HG02678 (cell line): ENCODE results near the gene MAPK6.
"Not testable (repeated sequence)": the region's sequence is repeated elsewhere in the genome, so short reads cannot be mapped to it uniquely, and the experiment has no call there.

Experiments
- ATAC-seq: cut with Tn5 transposase; IDR thresholded peaks from one replicate; pipeline ENCODE4 v1.9.1; 2021; ENCODE audit warnings: mild to moderate bottlenecking, moderate library complexity; ENCODE audit not compliant: unreplicated experiment

The MAPK6 gene

DNA sequence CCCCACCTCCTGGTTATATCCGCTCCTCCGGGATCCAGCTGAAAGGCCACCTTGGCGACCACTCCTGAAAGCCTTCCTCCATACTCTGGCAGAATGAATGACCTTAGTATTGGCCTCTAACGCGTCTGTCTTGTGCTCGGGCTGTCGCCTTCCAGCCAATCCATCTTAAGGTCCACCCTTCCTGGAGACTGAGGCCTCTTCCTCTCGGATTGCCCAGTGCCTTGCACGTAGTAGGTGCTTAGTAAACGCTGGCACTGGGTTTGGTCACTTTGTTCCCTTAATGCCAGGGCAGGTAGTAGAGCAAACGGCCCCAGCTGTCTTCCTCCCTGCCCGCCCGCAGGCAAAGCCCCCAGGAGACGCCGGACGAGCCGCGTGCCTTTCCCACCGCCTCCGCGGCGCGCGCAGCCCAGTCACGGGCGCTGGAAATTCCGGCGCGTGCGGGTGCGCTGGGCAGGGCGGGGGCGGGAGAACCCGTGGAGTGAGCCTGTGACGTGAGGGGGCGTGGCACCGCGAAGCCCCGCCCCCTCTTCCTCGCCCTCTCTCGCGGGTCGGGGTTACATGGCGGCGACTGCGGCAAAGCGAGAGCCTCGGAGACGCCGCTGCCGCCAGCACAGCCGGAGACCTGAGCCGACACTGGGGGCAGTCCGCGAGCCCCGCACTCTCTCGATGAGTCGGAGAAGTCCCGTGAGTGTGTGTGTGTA lies at the start of gene MAPK6:
TSS of gene MAPK6 (plus strand) at position 527 of the 701 bp plus-strand sequence. CDS start 27,242 bp downstream, outside the sequence.
- peak; percentile 74 for ATAC-seq

DNA sequence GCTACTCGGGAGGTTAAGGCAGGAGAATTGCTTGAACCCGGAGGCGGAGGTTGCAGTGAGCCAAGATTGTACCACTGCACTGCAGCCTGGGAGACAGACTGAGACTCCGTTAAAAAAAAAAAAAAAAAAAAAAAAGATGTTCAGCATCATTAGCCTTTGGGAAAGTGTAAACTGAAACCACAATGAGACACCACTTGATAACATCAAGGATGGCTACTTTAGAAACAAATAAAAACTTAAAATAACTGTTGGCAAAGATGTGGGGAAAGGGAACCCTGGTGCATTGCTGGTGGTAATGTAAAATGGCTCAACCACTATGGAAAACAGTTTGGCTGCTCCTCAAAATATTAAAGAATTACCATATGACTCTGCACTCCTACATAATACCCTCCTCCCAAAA lies 49.3 kb upstream of the MAPK6 start:
- ATAC-seq: no peak

DNA sequence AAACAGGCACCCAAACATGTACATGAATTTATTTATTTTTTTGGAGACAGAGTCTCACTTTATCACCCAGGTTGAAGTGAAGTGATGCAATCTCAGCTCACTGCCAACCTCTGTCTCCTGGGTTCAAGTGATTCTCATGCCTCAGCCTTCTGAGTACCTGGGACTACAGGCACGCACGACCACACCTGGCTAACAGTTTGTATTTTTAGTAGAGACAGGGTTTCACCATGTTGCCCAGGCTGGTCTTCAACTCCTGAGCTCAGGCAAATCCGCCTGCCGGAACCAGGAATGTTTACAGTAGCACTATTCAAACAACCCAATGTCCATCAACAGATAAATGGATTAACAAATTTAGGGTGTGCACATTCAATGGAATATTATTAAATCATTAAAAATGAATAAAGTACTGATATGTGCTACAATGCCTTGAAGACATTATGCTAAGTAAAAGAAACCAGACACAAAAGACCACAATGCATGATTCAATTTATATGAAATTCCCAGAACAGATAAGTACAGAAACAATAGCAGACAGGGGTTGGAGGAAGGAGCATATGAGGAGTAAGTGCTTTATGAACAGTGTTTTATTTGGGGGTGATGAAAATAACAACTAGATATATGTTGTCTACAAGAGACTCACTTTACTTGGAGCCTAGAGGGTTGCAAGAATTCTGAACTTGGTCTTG lies 48.7 kb upstream of the MAPK6 start:
- no peak for ATAC-seq

DNA sequence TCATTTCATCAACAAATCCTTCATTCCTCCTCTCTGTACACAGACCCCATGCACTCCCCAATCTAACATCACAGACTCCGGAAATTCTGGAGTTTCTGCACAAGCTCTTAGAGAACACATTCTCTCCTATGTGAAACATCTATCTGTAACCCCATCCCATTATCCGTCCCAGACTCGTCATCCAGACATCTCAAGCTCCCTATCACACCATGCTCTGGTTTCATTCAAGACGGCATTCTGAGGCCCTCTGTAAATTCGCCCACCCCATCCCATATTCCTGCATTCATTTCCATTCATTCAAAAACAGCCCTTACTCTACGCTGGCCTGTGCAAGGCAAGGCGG lies 48.0 kb upstream of the MAPK6 start:
- no peak for ATAC-seq

DNA sequence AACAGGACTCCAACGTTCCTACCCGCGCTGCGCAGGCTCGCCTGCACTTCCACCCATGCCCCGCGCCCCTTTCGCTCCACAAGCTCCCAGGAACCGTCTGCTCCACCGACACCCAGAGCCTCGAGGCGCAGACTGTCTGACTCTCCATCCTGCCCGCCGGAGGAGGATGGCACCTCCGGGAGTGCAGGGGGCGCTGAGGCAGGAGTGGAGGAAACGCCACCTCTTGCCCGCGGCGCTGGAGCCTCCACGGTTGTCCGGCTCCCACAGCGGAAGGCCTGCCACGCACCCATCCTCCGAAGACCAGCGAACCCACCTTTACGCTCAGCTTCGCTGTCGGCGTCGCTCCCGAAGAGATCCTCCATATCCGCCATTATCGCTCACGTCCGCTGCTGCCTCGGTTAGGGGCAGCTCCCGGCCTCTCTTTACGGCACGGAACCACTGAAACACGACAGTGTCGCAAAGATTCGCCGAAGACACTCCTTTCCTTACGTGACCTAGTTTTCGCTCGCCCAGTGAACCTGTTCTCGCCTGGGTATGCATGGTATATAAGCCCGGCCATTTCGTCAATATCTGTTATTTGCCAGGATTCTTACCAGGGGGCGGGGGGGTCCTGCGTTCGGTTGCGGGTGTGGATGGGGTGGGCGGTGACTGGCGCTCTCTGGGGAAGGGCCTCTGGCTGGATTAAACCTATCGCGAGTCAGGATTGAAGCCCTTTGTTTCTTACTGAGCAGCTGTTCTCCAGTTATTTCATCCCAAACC lies 47.5 kb upstream of the MAPK6 start, which contains the start of gene LEO1:
TSS of gene LEO1 (minus strand) at position 404 of the 759 bp plus-strand sequence. CDS start at position 371, 33 bp downstream.
- peak; percentile 83 for ATAC-seq

DNA sequence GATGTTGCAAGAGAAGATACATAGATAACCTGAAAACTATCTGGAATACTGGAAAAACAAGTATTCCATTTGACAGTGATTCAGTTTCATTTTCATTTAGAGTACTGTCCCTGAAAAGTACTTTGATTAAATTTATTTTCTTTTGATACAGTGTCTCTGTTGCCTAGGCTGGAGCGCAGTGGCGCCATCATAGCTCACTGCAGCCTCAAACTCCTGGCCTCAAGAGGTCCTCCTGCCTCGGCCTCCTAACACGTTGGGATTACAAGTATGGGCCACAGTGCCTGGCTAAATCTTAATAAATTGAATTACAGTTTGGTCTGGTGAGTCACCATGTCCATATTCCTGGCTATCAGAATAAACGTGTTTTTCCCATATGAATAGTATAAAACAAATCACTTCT lies 45.8 kb upstream of the MAPK6 start:
- no peak for ATAC-seq

DNA sequence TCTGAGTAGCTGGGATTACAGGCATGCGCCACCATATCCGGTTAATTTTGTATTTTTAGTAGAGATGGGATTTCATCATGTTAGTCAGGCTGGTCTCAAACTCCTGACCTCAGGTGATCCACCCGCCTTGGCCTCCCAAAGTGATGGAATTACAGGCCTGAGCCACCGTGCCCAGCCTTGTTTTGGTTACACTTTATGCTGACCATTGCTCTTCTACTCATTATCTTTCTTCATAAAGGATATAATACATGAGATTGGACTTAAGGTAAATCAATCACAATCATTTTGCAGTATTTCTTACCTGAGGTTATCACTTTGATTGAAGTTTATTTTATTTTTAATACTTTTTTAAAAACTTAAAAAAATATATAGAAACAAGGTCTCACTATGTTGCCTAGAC lies 45.2 kb upstream of the MAPK6 start:
- no peak for ATAC-seq

DNA sequence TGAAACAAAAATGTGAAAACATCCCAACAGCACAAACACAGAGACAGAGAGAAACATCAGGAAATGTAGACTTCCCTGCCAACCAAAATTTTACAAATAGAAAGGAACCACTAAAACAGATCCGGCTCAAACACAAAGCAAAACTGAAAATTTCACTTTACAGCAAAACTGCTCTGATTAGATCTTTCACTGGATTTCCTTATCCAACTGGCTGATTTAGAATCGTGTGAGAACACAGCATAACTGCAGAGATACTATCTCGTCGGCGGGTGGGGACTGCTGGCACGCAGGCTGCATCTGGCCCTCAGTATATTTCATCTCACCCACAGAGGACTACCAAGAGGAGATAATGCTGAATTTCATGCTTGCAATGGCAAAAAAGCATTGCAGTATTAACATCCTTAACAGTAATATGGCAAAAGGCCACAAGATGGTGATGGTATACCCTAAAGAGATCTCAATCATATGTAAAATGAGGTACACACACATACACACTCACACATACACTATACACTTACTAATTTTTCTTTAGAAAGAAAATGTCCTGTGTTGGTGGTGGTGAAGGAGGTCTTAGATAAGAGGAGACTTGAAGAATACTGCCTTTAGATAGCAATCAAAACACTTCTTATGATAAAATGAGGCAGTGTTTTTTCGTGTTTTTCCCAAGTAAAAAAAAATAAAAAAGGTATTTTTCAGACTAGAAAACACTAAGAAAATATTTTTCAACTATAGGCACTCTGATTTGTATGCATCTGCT lies 36.8 kb upstream of the MAPK6 start:
- ATAC-seq: peak; percentile 96

DNA sequence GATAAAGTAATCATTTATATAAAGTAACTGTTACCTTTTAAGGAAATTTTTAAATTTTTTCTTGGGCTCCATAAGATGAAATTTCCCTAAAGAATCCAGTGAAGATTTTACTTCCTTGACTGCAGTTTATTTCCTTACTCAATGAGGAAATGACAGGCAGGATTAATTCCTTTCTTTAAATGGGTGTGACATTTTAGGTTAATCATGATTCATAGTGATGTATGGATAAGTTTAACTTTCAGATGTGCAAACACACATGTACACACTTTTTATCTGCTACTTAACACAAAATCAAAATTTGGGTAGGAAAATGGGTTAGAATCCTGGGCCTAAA lies 36.3 kb upstream of the MAPK6 start:
- ATAC-seq: no peak

DNA sequence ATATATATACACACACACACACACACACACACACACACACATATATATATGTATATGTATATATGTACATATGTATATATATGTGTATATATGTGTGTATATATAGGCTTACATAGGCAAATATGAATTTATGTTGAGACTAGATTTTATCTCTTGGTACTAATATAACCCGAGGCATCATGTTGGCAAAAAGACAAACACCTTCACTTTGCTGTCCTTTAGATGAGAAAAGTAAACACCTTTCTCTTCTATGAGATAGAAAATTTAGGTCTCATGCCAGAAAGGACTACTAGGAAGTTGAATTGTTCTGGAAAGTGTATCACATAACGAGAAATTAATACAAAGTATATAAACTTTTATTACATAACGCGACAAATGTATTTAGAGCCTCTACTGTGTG lies 27.9 kb upstream of the MAPK6 start:
- ATAC-seq: no peak

DNA sequence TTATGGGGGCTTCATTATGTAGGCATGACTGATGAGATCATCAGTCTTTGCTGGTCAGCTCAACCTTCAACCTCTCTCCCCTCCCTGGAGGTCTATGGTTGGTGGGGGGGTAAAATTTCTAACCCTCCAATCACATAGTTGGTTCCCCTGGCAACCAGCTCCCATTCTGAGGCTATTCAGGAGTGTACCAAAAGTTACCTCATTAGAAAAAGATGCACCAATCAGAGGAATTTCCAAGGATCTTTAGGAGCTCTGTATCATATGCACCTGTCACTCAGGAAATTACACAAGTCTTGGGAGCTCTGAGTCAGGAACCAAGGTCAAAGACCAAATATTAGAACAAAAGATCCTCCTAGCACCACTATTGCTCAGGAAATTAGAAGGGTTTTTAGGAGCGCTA lies 26.1 kb upstream of the MAPK6 start:
- ATAC-seq: no peak

DNA sequence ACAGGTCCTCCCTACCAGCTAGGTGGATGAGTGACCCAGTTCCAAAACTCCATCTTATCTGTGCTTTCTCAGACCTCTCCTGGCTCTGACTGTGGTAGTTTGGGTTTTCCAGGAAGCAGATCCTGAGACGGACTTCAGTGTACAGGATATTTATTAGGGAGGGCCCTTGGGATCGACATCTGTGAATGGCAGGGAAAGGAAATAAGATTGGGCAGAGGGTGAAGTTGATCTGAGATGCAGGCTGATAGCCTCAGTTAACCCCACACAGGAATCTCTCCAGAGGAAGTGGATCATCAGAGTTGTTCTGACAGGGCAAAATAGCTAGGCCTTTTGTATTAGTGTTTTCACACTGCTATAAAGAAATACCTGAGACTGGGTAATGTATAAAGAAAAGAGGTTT lies 16.7 kb upstream of the MAPK6 start:
- ATAC-seq: no peak

DNA sequence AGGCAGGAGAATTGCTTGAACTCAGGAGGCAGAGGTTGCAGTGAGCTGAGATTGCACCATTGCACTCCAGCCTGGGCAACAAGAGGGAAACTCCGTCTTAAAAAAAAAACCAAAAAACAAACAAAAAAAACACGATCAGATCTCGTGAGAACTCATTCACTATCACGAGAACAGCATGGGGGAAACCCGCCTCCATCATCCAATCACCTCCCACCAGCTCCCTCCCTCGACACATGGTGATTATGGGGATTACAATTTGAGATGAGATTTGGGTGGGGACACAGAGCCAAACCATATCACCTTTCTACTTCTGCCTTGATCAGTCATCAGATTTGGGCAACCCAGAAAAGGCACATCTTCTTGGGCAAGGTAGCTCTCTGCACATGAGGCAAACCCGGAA lies 15.9 kb upstream of the MAPK6 start:
- not testable (repeated sequence) for ATAC-seq

DNA sequence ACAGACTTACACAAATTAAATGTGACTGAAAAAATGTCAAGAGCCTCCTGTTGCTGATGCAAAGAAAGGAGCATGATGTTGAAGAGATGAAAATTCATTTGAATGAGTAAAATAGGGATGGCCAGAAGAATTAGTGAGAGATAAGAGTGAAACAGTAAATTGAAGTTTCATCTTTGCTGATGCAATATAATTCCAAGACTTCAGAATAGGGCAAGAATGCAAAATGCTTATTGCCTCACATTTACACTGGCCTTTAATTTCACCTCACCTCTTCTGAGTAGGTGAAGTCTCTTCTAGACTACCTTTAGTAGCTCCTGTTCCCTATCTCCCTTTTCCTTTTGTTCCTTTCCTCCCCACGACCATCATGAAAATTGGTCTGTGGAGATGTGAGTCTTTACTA lies 15.3 kb upstream of the MAPK6 start:
- no peak for ATAC-seq

DNA sequence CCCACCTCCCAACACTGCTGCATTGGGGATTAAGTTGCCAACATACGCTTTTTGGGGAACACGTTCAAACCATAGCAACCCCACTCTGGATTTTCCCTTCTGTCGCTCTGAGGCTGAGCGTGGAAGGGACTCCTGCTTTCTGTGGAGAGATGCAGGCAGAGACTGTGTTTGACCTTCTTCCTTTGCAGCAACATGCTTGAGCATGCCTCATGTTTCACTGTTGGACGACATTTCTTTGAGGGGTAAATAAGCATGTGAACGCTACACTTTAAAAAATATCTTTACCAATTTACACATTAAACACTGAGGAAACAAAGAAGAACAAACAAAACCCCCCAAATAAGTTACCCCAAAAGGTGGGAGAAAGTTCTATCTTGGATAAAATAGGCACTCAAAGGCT lies 14.2 kb upstream of the MAPK6 start:
- ATAC-seq: no peak

DNA sequence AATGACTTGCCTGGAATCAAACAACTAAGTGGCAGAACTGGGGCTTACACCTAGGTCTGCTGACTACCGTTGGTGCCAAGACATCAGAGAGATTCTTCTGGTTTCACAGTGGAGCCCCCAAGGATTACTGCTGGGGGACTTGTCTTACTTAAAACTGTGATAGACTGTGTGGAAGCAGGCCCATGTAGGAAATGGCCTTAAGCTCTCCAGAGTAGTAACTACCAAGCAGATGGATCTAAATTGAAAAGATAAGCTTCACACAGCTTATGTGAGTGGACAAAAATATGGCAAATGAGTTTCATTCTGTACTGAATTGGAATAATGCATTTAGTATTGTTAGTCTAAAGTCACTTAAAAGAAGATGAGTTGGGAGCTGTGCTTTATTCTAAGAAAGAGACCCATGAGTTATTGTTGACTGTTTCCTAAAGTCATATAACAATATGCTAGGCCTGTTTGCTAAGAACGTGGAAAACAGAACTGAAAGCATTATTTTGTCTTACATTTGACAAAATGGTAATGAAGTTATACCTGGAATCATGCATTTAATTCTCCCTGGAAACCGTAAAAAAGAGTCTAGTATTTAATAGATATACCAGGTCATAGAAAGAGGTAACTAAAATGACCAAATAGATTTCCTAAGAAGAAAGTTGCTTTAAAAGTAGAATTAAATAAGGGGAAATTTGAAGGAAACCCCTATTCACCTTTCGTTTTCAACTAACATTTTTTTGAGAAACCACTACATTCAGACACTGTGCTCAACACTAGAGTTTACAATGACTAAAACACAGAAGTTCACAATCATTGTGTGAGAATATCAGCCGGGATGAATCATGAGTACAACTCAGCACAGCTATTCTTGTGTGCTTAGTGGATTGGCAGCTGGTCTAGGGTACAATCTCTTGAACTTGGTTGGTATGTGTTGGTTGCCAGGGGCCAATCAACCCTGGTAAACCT lies 13.0 kb upstream of the MAPK6 start:
- peak; percentile 78 for ATAC-seq

DNA sequence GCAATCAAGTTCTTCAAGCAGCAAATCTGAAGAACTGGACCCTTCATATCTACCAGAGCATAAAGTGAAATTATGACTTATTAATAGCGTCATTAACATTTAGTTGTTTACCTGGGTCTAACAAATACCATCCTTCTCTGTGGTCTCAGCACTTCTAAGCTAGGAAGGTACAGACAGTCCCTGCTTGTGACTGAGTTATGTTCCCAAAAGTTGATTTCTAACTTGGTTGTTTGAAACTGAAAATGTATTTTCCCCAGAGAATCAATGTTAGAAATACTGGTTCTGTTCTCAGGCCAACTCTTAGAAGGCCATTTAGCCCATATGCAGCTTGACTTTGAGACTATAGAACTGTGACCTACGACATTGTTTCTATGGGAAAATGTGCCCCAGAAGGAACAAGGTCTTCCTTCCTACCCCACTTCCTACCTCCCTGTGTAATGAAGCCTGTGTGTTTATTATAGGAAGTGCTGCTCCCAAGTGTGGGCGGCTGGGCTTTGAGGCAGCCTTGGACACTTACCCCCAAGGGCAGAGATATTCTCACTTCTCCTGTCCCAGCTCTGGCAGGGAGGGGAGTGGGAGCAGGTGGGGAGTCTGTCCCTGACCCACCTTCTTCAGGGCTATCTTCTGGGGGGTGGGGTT lies 12.2 kb upstream of the MAPK6 start:
- peak; percentile 34 for ATAC-seq

DNA sequence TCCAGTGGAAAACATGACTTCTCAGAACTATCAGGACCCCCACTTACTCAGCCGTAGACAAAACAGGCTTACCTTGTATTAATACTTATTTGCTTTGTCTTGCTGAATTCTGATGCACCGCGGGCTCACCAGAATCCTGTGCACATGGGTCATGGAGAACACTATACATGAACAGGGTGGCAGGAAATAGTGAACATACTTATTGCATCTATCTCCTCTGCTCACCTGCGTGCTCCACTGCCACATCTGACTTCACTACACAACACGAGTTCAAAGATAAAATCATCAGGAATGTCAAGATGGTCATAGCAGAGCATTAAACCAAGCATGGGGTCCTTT lies 10.7 kb upstream of the MAPK6 start:
- ATAC-seq: no peak

DNA sequence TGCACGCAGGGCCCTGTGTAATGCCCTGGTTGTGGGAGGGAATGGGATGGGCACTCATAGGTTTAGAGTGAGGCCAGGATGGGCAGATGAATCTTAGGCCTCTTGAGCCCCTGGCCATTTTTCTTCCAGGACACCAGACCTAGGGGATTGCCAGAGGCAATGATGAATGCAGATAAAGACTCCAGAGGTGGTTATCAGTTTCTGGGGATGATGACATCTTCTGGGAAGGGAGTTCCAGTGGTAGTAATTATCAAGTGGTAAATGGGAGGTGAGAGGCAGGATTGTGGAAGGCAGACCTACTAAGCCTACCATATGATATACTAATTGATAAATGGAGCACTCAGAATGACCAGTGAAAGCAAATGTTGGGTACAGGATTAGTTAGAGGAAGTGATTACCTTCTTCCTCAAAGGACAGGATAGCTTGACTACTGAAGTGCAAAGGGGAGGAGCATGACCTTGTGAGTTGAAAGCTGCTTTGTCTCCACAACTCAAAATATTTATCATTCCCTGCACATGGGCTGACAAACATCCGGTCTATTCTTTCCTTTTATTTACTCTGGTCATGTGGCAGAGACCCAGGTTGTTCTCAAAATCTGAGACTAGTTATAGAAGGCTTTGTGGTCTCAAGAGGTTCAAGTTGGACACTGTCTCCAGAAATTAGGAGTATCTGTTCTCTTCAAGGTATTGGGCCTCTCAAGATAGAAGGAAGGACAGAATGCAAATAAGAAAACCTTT lies 10.2 kb upstream of the MAPK6 start:
- no peak for ATAC-seq
